ENCODE measurements around the gene C11orf65.

DNA sequence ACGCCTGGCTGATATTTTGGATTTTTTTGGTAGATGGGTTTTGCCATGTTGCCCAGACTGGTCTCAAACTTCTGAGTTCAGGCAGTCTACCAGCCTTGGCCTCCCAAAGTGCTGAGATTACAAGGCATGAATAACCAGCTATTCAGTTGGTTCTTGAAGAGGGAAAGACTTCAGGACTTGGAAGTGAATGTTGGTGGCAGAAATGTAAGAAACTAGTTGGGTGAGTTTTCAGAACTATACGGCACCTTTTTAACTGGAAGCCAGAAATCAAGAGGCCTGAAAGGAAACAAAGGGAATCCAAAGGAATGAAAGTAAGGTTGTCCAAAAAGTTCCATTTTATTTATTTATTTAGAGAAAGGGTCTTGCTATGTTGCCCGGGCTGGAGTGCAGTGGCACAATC, 28.0 kb upstream of the C11orf65 start:
- TF ChIP-seq POLR2A (IDR thresholded peaks at IDR 0.05; ENCODE audit: low read depth, low read length) (no peak), POLR2AphosphoS5 (IDR thresholded peaks at IDR 0.05; ENCODE audit: low read depth, low read length) (no peak), TAF1 (IDR thresholded peaks at IDR 0.05; ENCODE audit: borderline replicate concordance, low read depth, low read length) (no peak)

Measured in GM12892 (cell line).